Measurements from ENCODE around the gene EXOC6B.

EXOC6B gene

DNA sequence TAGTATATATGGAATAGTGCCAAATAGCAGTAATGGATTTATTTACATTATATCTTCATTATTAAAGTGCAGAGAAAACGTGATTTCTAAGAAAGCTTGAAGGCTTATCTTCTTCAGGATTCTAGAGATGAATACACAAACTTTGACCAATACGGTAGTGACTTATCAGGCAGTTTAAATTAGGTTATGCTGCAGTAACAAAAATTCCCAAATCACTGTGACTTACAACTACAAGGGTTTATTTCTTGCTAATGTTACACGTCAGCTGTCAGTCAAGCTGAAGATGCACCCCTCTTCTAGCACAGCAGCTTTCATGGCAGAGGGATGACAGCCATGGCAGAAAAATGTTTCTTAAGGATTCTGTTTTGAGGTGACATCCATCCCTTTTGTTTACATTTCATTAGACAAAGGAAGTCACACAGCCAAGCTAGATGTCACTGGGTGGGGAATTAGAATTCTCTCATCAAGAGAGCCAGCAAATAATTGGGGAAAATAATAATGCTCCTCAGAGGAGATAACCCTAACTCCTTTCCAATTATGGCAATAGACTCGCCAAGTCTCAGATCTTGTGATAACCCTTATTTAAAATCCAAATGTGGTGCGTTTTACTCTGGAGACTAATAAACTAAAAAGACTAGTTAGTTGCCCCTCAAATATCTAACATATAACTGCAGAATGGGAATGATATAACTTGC, 409.9 kb downstream of the EXOC6B start:
- no peak for DNase-seq

DNA sequence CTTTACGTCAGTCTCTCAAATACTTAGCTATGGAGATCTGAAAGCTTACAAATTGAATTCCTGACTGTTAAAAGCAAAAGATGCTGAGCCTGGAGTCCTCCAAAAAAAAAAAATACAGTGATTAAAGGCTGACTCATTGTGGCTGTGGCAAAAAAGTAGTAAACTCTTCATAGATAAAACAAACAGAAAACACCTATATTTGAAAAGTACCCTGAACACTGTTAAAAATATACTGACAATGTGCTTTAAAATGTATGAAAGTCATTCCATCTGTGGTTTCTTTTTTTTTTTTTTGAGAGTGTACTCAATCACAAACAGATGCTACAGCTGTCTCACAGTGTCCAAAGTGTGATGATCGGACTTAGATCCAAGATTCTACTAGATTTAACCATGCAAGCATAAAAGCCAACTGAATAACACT, 410.6 kb downstream of the EXOC6B start:
- DNase-seq, result no peak

DNA sequence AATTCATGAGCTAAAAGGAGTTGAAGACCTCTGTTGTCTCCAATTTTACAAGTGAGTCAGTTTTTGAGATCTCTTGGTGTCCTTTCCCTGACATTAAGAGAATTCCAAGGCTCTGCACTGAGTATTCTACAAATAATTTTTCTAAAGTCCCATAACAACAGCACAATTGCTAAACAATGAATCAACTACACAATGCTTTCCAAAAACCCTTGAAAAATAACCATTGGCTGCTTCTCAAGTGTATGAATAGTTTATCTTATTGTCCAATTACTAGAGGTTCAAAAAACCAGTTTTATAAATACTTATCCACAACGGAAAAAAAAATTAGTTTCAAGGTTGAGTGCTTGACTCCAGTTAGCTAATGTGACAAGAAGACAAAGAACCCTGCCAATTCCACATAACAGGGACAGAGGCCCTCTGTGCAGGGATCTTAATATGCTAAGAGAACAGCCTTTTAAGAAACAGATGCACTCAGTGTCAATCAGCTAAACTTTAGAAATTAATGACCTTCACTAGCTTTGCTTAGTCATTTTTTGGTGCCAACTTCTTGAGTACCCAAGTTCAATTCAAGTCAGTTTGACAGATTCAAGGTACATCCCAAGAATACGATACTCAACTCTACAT, 411.6 kb downstream of the EXOC6B start:
- DNase-seq, result no peak

DNA sequence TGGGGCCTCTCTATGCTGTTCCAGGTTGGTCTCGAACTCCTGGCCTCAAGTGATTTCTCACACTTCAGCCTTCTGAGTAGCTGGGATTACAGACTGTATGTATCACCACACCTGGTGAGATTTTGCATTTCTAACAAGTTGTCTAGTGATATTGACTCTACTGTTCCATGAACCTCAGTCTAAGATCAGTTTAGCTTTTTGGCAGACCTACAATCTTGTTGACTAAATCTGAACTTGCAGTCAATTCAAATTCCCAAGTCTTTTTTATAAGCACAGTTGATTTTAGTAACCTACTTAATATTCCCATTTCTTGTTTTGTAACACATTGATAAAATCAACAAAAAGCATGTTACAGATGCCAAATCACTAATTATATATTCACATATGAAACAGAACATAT, 412.1 kb downstream of the EXOC6B start:
- DNase-seq, result no peak

DNA sequence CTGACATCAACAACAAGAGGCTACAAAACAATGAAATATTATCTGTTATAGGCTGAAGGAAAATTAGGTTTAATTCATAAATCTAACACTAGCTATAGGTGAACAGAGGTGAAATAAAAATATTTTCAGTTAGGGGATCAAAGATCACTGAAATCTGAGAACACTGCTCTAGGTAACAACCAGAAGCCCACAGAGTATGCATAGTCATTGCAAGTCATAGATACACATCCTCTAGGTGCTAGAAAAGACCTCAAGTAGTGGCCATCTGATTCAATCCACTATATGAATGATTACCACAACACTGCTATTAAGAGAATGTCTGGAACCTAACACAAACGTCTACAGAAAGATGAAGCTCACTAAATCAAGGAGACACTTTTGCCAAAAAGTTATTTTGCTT, 413.6 kb downstream of the EXOC6B start:
- no peak for DNase-seq

DNA sequence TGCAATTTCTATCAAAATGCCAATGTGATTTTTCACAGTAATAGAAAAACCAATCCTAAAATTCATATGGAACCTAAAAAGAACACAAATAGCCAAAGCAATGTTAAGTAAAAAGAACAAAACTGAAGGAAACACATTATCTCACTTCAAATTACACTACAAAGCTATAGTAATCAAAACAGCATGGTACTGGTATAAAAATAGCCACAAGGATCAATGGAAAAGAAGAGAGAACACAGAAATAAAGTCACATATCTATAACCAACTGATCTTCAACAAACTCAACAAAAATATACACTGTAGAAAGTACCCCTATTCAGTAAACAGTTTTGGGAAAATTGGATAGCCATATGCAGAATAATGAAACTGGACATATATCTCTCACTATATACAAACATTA, 426.0 kb downstream of the EXOC6B start:
- DNase-seq, result no peak

DNA sequence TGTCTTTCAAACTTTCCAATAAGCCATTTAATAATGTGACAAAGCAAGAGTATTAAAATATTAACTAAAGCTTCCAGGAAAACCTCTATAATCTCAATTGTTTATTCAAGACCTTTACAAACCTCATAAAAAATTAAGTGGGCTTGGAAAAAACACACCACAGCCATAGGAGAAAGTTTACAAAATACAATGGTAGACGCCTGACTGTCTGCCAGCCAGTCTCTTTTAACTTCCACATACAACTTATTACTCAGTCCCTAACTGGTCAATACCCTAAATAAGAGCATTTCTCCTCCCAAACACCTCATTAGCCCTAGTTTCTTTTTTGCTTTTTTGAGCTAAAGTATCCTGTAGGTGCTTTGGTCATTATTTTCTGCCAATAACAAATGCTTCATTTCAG, 430.7 kb downstream of the EXOC6B start:
- DNase-seq, result no peak

DNA sequence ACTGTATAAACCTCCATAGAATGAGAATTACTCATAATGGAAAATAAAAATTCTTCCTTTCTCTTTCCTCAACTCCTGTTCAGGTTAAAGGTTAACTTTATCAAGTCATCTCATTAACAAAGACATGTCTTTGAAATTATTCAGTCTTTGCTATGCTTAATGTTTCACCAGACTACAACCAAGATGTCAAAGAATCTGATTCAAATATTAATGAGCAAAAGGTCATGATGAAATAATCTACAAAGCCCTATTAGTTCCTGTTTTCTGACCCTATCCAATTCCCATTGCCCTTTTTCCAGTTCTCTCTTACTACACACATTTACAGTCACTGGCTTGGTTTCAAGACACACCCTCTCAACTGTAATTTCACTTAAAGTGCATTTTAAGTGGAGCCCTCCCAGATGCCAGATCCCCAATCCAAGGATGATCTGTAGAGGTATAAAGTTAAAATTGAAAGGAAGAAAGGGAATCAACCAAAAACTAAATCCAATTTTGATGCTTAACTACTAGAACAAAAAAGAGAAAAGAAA, 431.2 kb downstream of the EXOC6B start:
- DNase-seq, result no peak

DNA sequence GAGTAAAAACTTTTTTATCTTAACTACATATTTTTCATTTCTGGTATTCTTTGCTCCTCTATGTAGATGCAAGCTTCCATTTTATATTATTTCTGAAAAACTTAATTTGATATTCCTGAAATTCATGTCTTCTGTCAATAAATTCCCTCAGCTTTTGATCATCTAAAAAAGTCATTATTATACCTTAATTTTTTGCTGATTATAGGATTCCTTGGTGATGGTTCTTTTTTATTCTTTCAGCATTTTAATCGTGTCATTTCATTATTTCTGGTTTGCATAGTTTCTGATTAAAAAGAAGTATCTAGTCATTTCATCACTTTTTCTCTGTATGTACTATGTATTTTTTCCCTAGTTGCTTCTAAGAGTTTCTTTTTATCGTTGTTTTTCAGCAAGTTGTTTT, 436.4 kb downstream of the EXOC6B start:
- DNase-seq, result no peak

DNA sequence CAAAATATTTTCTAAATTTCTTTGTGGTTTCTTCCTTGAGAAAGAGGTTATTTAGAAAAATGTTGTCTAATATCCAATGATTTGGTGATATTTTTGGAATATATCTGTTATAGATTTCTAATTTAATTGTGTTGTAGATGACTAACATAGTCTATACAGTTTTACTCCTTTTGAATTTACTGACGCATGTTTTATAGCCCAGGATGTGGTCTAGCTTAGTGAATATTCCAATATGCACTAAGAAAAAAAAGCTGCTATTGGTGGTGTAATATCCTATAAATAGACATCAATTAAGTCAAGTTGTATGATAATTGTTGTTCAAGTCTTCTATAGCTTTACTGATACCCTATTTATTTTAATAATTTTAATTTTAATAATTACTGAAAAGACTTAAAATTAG, 437.6 kb downstream of the EXOC6B start:
- no peak for DNase-seq

DNA sequence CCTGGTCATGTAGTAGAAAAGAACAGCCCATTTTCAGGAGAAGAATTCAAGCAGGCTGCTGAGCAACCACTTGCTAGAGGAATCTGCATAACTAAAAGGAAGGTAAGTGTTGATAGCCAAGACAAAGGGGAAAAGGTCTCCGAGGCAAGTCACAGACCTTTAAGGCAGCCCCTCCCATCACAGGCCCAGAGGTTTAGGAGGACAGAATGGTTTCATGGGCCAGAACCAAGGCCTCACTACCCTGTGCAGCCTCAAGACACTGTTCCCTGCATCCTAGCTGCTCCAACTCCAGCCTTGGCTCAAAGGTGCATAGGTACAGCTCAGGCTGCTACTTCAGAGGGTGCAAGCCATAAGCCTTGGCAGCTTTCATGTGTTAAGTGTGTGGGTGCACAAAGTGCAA, 439.5 kb downstream of the EXOC6B start:
- no peak for DNase-seq

DNA sequence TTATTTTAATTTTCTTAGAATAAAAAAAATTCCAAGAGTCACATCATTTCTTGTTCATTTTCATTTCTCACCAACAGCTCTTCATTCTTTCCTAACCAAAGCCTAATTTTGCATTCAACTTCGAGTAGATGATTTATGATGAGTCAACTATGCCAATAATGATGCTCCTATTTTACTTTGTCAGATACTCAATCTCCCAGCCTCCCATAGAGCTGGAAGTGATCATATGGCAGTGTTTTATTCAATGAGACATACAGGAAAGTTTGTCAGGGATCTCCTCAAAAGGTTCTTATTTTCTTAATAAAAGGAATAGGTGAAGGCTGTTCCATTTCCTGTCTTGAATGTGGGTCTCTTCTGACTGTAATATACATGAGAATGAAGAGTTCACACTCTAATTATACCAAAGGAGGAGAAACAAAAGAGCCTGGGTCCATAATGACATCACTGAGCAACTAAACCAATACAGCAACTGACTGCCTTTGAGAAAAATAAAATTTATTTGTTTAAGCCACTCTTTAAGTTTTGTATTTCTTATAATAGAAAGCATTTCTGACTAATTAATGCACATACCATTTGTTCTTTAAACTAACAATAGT, 447.0 kb downstream of the EXOC6B start:
- no peak for DNase-seq

DNA sequence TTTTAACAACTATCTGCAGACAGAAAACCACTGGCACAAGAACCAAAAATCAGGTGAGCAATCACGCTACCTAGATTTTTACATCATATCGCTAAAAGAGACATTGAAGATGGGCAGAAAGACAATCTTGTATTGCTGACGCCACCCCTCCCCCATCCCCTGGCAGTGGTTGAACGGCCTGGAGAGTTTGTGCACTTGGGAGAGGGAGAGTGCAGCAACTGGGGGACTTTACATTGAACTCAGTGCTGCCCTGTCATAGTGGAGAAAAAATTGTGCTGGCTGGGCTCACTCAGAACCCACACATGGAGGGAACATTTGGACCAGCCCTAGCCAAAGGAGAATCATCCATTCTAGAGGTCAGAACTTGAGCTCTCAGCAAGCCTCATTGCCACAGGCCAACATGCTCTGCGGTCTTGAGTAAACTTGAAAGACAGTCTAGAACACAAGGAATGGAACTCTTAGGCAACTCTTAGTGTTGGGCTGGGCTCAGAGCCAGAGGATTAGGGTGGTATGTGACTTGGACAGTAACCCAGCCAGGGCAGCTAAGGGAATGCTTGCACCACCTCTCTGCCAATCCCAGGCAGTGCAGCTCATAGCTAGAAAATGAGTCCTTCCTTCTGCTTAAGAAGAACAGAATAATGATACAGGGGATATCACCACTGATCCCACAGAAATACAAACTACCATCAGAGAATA, 458.2 kb downstream of the EXOC6B start:
- DNase-seq, result no peak

DNA sequence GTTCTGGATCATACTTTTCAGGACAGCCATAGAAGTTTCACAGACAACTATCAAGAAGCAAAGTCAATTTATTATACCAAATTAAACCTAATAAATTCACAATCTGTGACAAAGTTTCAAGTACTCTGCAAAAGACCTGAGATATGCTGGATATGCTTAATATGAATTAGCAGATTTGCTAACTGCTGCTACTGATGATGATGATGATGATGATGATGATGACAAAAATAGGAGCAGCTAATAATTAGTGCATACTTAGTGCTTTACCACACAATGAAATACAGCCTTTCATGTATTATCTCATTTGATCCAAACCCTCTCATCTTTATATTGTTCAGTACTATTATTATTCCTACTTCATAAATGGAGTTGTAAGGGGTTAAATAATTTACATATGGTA, 462.4 kb downstream of the EXOC6B start:
- DNase-seq, result no peak

DNA sequence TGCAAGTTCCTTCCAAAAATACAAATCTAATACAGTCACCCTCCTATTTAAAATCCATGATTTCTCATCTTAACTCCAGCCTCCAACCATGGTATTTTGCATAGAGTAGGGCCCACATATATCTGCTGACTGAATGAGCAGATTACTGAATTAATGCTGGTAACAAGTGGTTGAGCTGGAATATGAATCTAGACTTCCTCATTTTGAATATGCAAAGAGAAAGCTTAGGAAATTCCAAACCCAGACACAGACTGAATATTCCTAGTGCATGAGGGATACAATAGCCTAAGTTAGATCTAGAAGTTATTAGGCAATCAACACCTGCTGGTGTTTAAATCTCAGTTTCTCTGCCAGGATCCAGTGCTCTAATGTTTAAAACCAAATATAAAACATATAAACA, 463.1 kb downstream of the EXOC6B start:
- DNase-seq, result no peak

DNA sequence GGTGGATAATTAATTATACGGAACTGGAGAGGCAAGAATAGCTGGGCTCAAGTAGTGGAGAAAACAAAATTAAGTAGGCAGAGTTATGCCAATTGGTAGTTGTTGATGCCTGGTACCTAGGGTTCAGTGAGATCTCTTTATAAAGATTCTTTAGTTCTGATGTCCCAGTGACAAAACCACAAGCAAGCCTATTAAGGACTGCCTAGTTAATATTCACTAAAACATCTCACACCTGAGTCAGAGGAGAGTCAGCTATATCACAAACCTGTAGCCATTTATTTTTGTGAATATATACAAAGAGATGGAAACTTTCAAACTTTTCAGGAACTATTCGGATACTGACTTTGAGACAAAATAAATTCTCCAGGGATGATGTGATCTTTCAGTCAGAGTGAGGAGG, 464.3 kb downstream of the EXOC6B start:
- no peak for DNase-seq

DNA sequence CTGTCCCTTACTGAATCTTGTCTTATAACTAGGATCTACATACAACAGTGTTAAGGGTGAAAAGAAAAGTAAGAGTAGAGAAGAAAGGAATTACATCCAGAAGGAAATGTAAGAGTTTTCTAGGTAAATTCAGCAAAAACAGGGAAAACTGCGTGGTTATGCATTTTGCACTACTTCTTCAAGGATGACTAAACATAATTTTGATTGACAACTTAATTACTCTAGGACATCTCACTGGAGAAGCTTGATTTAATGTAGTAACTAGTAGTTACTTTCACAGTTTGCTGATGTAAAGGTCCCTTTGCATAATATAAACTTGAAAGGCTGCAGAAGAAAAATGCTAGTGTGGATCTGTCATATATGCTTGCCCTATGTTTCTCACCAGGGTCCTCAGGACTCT, 464.8 kb downstream of the EXOC6B start:
- no peak for DNase-seq

DNA sequence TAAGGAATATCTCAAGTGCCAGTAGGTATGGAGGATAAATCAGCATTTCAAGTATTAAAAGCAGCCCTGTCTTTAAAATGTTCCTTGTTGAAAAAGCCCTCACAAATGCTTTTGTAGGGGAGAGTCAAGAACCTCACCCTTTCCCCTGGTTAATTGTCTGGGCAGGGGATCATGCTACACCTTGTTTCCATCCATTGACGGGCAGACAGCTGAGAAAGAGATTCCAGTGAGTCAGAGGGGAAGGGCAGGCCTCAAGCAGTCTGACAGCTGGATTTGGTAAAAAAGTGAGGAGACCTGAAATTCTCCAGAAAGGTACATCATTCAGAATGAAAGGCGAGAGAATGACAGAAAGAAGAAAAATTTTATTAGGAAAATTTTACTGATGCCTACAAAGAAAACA, 475.0 kb downstream of the EXOC6B start:
- no peak for DNase-seq

DNA sequence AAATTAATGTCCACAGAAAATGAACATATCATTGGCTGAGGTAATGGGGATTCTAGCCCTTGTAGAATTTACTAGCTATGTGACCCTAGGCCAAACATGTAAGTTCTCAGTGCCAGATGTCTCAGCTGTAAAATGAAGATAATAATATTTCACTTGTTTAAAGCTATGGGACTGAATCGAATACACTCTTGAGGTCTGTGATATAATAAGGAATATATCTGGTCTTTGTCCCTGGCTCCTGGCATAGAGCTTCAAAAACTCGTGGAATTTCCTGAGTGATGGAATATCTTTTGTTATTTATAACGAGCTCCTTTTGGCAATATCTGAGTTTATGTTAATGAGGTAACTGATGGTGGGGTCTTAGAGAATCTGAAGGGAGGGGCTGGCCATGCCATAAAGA, 476.8 kb downstream of the EXOC6B start:
- DNase-seq, result no peak

DNA sequence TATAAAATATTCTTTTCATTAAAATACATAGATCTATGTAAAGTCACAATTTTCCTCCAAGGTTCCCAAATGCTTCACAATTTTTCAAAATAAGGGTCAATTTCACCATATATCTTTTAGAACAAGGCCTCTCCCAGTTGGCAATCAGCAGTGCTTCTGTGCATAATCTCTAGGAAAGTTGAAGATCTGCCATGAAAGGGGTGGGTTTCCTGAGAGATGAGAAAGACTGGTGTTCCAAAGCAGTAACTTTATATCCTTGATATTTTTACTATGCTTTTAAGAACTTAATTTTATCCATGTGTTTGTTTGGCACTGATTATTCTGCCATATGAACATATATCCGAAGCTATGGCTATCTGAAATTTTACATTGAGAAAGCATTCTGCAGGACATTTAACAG, 478.8 kb downstream of the EXOC6B start:
- DNase-seq, result no peak

DNA sequence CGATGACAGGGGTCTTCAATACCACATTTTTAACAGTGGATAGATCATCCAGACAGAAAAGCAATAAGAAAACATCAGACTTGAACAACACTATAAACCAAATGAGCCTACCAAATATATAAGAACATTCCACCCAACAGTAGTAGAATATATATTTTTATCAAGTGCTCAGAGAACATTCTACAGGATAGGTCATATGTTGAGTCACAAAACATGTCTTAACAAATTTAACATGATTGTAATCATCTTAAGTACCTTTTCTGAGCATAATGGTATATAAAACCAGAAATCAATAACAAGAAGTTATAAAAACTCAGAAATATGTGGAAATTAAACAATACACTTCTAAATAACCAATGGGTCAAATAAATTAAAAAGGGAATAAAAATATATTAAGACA, 484.2 kb downstream of the EXOC6B start:
- DNase-seq, result no peak

DNA sequence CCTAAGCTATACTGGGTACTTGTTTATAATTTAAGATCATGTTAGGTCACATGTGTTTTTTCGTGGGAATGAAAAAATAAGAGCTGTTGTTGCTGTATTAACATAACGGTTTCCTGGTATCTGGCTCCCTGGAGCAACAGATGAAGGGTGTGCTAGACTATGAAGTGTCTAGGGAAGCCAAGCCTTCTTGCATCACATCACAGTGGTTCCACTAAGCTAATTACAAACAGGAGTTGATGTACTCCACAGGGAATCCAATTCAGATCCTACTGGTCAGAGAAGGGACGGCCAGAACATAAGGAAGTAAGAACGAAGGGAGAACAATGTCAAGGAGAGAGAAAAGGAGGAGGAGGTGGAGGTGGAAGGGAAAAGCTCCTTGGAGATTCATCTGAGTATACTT, 485.2 kb downstream of the EXOC6B start:
- DNase-seq, result no peak

DNA sequence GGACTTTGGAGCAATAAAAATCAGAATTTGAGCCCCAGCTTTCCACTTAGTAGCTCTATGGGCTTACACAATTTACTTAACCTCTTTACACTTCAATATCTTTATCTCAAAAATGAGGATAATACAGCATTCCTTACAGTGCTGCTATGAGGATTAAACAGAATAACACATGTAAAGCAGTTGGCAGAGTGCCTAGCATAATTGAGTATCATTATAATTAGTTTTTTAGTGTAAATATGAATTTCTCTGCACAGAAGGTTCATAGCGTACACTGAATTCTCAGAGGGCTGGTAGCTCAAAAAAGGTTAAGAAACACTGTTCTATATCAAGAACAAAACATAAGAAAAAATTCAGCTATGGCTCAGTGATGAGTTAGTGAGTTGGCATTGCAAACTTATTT, 487.8 kb downstream of the EXOC6B start:
- no peak for DNase-seq

DNA sequence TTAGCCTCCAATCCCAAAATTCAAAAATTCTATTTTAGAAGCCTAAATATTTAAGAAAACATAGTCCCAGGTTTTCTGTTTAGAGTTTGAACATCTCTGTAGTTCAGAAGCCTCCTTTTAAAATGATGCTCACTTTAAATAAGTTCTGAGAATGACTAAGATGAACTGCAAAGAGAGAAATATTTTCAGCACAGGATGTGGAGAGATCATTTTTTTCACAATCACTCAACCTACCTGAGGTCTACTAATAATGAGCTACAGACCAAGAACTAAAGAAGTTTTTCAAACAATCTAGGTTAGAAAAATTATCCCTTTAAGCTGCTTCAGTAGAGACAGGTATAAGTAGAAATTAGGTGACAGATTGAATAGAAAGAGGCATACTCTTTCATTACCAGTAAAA, 493.1 kb downstream of the EXOC6B start:
- DNase-seq, result no peak

All from NCI-H1436 (cell line).